Small intestine (tissue), 7 donors: ENCODE data around the gene RFX7. TPM values are rescaled to one million over a fixed set of nuclear protein-coding genes. Genes with fewer than 3 reads are reported as not detected.

ENCODE experiments used
- DNase-seq, 2 donors: peaks; one replicate each; pipeline versions ENCODE4 v3.0.0 to v3.0.0-alpha.2; 2013
- FAIRE-seq: peaks from 2 replicates; lab custom pipeline; 2012; peaks lifted over from hg19 to GRCh38; lab: Jason Lieb, UNC
- H3K27ac ChIP-seq, 3 donors: one replicate each; pipeline ENCODE4 v1.5.1; 2013; ENCODE audit warnings: low read length in 2 of 3, mild to moderate bottlenecking in 2 of 3, control low read depth in 1 of 3, inconsistent platforms in 1 of 3, low read depth in 1 of 3, moderate library complexity in 1 of 3
- H3K27me3 ChIP-seq, 3 donors: one replicate each; pipeline ENCODE4 v1.6.1; 2013; ENCODE audit warnings: low read length in 3 of 3, inconsistent platforms in 1 of 3; ENCODE audit not compliant: control insufficient read depth in 3 of 3, insufficient read depth in 3 of 3
- H3K36me3 ChIP-seq, 3 donors: one replicate each; pipeline ENCODE4 v1.6.1; 2013; ENCODE audit warnings: low read length in 3 of 3, inconsistent platforms in 1 of 3, low read depth in 1 of 3, mild to moderate bottlenecking in 1 of 3, moderate library complexity in 1 of 3; ENCODE audit not compliant: control insufficient read depth in 3 of 3, insufficient read depth in 2 of 3
- H3K4me1 ChIP-seq, 3 donors: one replicate each; pipeline ENCODE4 v1.6.1; 2013; ENCODE audit warnings: low read length in 2 of 3, inconsistent platforms in 1 of 3, low read depth in 1 of 3, mild to moderate bottlenecking in 1 of 3, moderate library complexity in 1 of 3; ENCODE audit not compliant: control insufficient read depth in 3 of 3, insufficient read depth in 2 of 3
- H3K4me3 ChIP-seq, 3 donors: one replicate each; pipeline ENCODE4 v1.5.1; 2013; ENCODE audit warnings: low read length in 3 of 3, control low read depth in 1 of 3, inconsistent platforms in 1 of 3, low read depth in 1 of 3, mild to moderate bottlenecking in 1 of 3, moderate library complexity in 1 of 3
- H3K9me3 ChIP-seq, 2 donors: one replicate each; pipeline ENCODE4 v1.6.1; 2013; ENCODE audit warnings: low read depth in 1 of 2, low read length in 1 of 2; ENCODE audit not compliant: control insufficient read depth in 2 of 2, insufficient read depth in 1 of 2
- WGBS, 3 donors: extraction: QIAGEN DNeasy Blood & Tissue Kit; methylation state at CpG; one replicate each; pipeline ENCODE4 v1.1.7; 2013; 5-methylcytosine and 5-hydroxymethylcytosine counted together
- polyA plus RNA-seq, 4 donors: library from polyadenylated mRNA; stranded (reverse) in 3 of 4; unstranded in 1 of 4; fragments of 200-250 nt in 3 of 4; fragments of 120-200 nt in 1 of 4; gene quantifications; one replicate each; pipeline versions ENCODE4 v1.2.1 to v1.2.3, GENCODE V29; 2013
- donor health status: healthy with polysubstance abuse.
- donor health status: control.
- donor health status: control.
- donor health status: Bipolar disorder and iron deficiency.
- donor health status: healthy.

RFX7 gene
- polyA plus RNA-seq, 4 donors, result 1.4 to 12.8 (median 3.0) TPM

DNA sequence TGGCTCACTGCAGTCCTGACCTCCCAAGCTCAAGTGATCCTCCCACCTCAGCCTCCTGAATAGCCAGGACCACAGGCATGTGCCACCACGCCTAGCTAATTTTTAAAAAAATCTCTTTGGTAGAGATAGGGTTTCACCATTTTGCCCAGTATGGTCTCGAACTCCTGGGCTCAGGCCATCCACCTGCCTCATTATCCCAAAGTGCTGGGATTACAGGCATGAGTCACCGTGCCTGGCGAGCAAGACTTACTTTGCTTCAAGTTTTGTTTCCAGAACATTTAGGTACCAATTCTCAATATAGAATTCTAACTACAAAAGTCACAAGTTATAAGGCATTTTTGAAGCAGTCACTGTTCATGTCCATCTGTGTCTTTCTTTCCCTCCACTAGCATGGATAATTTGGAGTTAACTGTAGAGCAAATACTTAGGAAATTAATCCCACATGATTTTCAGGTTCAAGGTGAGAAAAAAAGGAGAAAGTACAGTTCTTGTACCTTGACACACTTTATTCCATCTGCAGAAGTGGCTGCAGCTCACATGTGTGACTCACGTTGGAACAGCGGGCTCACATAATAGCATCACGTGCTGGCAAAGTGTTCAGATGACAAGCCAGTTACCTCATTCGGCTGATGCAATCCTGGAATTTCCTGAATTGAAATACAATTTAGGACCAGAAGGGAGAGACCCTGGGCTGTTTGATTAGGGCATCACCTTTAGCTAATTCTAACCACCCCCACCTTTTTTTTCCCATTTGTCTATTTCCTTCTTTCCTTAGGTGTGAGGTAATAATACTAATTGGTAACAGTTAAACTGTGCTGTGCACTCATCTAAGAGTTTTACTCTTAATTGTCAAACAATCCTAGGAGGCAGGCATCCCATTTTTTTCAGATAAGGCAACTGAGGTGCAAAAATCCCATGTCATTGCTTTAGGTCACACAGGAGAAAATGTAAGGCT, 203.3 kb downstream of the RFX7 start:
- H3K4me1 ChIP-seq, result peaks cover 4 to 26% (median 6%) of the 10 kb centered on the region in 3 donors
- no peak overlapping the region for H3K4me3 ChIP-seq
- FAIRE-seq (no peak), DNase-seq (peak; percentile 87 to 94)
- no peaks in the 10 kb centered on the region for H3K27me3 ChIP-seq
- no peaks in the 10 kb centered on the region for H3K9me3 ChIP-seq
- H3K27ac ChIP-seq, result peak overlapping the region; percentile 35 to 89 (median 48)
- WGBS, 3 donors, result 19 to 49% (median 36%) methylated on average over 8 of the region's 8 CpGs
- no peaks in the 10 kb centered on the region for H3K36me3 ChIP-seq

DNA sequence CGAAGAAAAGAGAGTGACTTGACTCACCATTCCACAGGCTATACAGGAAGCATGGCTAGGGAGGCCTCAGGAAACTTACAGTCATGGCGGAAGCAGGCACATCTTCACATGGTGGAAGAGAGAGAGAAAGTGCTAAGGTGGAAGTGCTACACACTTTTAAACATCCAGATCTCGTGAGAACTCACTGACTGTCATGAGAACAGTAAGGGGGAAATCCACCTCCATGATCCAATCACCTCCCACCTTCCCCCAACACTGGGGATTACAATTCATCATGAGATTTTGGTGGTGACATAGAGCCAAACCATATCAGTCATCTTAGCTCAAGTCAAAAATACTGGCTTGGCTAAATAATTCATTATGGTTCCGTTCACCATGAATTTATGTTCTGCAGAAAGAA, 205.0 kb downstream of the RFX7 start:
- DNase-seq (no peak), FAIRE-seq (no peak)
- no peak overlapping the region for H3K27ac ChIP-seq
- no peaks in the 10 kb centered on the region for H3K36me3 ChIP-seq
- no peak overlapping the region for H3K4me3 ChIP-seq
- WGBS, 3 donors, result 91 to 92% (median 91%) methylated on average over 4 of the region's 4 CpGs
- H3K4me1 ChIP-seq, result peaks cover 4 to 26% (median 6%) of the 10 kb centered on the region in 3 donors
- H3K27me3 ChIP-seq, result no peaks in the 10 kb centered on the region
- H3K9me3 ChIP-seq, result no peaks in the 10 kb centered on the region

DNA sequence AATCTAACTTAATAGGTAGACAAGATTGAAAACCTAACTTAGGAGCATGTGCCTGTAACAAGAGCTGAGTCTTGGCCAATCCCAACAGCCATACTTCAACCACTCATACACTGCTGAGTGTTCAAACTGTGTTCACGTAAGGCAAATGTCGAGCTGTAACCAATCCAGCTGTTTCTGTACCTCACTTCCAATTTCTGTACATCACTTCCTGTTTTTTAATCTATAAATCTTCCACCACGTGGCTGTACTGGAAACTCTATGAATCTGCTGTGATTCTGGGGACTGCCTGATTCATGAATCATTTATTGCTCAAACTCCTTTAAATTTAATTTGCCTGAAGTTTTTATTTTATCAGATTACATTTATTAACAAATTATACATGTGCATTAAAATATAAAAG, 205.7 kb downstream of the RFX7 start:
- Histone ChIP-seq H3K27me3 (no peaks in the 10 kb centered on the region), H3K4me1 (peaks cover 3 to 21% (median 5%) of the 10 kb centered on the region in 3 donors), H3K36me3 (no peaks in the 10 kb centered on the region), H3K4me3 (no peak overlapping the region), H3K27ac (no peak overlapping the region), H3K9me3 (no peaks in the 10 kb centered on the region)
- DNase-seq (no peak), FAIRE-seq (no peak)
- WGBS, 3 donors, result 40 to 60% (median 46%) methylated on average over 3 of the region's 3 CpGs

Other genes starting within 250 kb of the RFX7 start
- 1 to 10 TPM; 1.4 to 8.9 (median 7.0) TPM for gene TEX9, start 121.5 kb upstream of the RFX7 start, polyA plus RNA-seq
- gene MNS1, start 221.3 kb upstream of the RFX7 start, polyA plus RNA-seq, result 1 to 10 TPM in 3 of 4 donors, under 1 TPM in 1; 0.45 to 4.0 (median 2.7) TPM